MM.1S (cell line): ENCODE data around the gene PTPRR.

Experiments
- DNase-seq: peaks from one replicate; pipeline ENCODE4 v3.0.0-alpha.2; 2015
- H2AFZ ChIP-seq: fragments of 300-600 bp; sonication (generic); 2 replicates; pipeline ENCODE4 v1.6.0; 2016; ENCODE audit warnings: antibody characterized with exemption, low read length
- H3F3A ChIP-seq: fragments of 300-600 bp; sonication (generic); 2 replicates; pipeline ENCODE4 v1.6.1; 2016; ENCODE audit warnings: mild to moderate bottlenecking, antibody characterized with exemption, low read length, moderate library complexity, mixed read lengths; ENCODE audit not compliant: insufficient read depth
- H3K27ac ChIP-seq: fragments of 300-600 bp; sonication (generic); 2 replicates; pipeline ENCODE4 v1.5.1; 2016; ENCODE audit warnings: mild to moderate bottlenecking, low read length
- H3K27me3 ChIP-seq: fragments of 300-600 bp; sonication (generic); replicated peaks from 2 replicates; pipeline ENCODE4 v1.6.0; 2016; ENCODE audit warnings: low read length; ENCODE audit not compliant: insufficient read depth
- H3K36me3 ChIP-seq: fragments of 300-600 bp; sonication (generic); replicated peaks from 2 replicates; pipeline ENCODE4 v1.6.1; 2016; ENCODE audit warnings: mild to moderate bottlenecking, low read length, mixed read lengths; ENCODE audit not compliant: insufficient read depth
- H3K4me1 ChIP-seq: fragments of 300-600 bp; sonication (generic); 2 replicates; pipeline ENCODE4 v1.6.1; 2016; ENCODE audit warnings: low read length, mixed read lengths
- H3K4me2 ChIP-seq: fragments of 300-600 bp; sonication (generic); 2 replicates; pipeline ENCODE4 v1.6.0; 2016; ENCODE audit warnings: low read depth, low read length
- H3K4me3 ChIP-seq: fragments of 300-600 bp; sonication (generic); 2 replicates; pipeline ENCODE4 v1.5.1; 2016; ENCODE audit warnings: low read length, mixed read lengths
- H3K79me2 ChIP-seq: fragments of 300-600 bp; sonication (generic); 2 replicates; pipeline ENCODE4 v1.6.1; 2016; ENCODE audit warnings: mixed run types, low read length, mixed read lengths
- H3K9ac ChIP-seq: fragments of 300-600 bp; sonication (generic); 2 replicates; pipeline ENCODE4 v1.6.1; 2016; ENCODE audit warnings: low read length, mixed read lengths
- H3K9me2 ChIP-seq: fragments of 300-600 bp; sonication (generic); replicated peaks from 2 replicates; pipeline ENCODE4 v1.6.1; 2016; ENCODE audit warnings: mild to moderate bottlenecking, low read length, mixed read lengths; ENCODE audit not compliant: insufficient read depth
- H3K9me3 ChIP-seq: fragments of 300-600 bp; sonication (generic); replicated peaks from 2 replicates; pipeline ENCODE4 v1.6.1; 2016; ENCODE audit warnings: mild to moderate bottlenecking, low read length, mixed read lengths; ENCODE audit not compliant: insufficient read depth
- H4K20me1 ChIP-seq: fragments of 300-600 bp; sonication (generic); 2 replicates; pipeline ENCODE4 v1.6.1; 2016; ENCODE audit warnings: mild to moderate bottlenecking, low read length, moderate library complexity, mixed read lengths; ENCODE audit not compliant: insufficient read depth
- EZH2 ChIP-seq: fragments of 300-600 bp; sonication (generic); optimal IDR thresholded peaks from 2 replicates; pipeline ENCODE3; 2017; ENCODE audit warnings: low read depth, mild to moderate bottlenecking, antibody characterized with exemption, low read length, mixed read lengths
- EZH2phosphoT487 ChIP-seq: fragments of 300-600 bp; sonication (generic); IDR thresholded peaks from 2 replicates; pipeline ENCODE4 v1.6.1; 2018; ENCODE audit warnings: antibody characterized with exemption, low read length
- TF ChIP-seq, protein P1 (sequence below): fragments of 300-600 bp; sonication (generic); IDR thresholded peaks from 2 replicates; pipeline ENCODE4 v1.5.1; 2016; ENCODE audit warnings: antibody characterized with exemption, low read length, mixed read lengths

Gene PTPRR

DNA sequence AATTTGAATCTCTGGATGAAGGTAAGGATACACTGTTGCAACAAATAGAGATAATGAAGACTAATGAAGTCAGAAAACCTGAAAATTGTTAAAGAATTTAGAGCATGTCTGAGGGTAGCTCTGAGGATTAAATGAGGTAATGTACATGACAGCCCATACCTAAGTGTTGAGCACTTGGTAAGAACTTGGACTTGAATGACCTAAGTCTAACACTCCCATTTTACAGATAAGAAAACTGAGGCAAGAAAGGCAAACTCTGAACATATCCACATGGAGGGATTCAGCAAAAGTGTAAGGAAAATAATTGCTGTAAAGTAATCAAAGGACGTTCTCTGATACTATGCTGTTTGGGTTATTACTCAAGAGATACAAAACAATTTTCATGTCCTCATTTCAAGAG lies 312.4 kb downstream of the PTPRR start:
- Histone ChIP-seq H3K27me3 (no peaks in the 10 kb centered on the region), H3K79me2 (no peaks in the 10 kb centered on the region), H3K9ac (no peak overlapping the region), H4K20me1 (no peaks in the 10 kb centered on the region), H3K27ac (no peak overlapping the region), H3K4me2 (no peak overlapping the region), H3K4me1 (no peaks in the 10 kb centered on the region), H3K9me2 (no peaks in the 10 kb centered on the region), H3K36me3 (no peaks in the 10 kb centered on the region), H3K4me3 (no peak overlapping the region), H3F3A (no peaks in the 10 kb centered on the region), H2AFZ (no peak overlapping the region), H3K9me3 (no peaks in the 10 kb centered on the region)
- DNase-seq: no peak
- TF ChIP-seq EZH2phosphoT487 (no peak), EZH2 (no peak)
- TF ChIP-seq, protein P1, sequence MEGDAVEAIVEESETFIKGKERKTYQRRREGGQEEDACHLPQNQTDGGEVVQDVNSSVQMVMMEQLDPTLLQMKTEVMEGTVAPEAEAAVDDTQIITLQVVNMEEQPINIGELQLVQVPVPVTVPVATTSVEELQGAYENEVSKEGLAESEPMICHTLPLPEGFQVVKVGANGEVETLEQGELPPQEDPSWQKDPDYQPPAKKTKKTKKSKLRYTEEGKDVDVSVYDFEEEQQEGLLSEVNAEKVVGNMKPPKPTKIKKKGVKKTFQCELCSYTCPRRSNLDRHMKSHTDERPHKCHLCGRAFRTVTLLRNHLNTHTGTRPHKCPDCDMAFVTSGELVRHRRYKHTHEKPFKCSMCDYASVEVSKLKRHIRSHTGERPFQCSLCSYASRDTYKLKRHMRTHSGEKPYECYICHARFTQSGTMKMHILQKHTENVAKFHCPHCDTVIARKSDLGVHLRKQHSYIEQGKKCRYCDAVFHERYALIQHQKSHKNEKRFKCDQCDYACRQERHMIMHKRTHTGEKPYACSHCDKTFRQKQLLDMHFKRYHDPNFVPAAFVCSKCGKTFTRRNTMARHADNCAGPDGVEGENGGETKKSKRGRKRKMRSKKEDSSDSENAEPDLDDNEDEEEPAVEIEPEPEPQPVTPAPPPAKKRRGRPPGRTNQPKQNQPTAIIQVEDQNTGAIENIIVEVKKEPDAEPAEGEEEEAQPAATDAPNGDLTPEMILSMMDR: no peak

DNA sequence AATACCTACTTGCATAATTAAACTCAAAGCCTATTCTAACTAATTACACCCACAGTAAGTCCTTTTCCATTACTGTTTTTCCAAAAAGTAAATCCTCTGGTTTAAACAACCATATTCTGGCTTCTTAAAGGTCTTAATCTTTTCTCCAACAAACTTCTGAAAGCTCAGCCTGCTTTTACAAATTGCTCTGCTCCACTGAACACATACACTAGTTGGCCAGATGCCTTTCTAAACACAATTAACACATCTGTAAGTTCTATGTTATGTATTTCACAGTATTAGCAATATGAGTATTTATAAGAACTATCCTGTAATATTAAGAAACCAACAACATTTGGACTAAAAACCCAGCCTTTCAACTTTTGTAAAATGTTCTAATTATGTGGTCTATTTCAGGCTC lies 313.4 kb downstream of the PTPRR start:
- Histone ChIP-seq H3K4me2 (no peak overlapping the region), H3K27me3 (no peaks in the 10 kb centered on the region), H3K9me3 (no peaks in the 10 kb centered on the region), H4K20me1 (no peaks in the 10 kb centered on the region), H3K9me2 (no peaks in the 10 kb centered on the region), H3K36me3 (no peaks in the 10 kb centered on the region), H3K27ac (no peak overlapping the region), H2AFZ (no peak overlapping the region), H3K4me3 (no peak overlapping the region), H3F3A (no peaks in the 10 kb centered on the region), H3K79me2 (no peaks in the 10 kb centered on the region), H3K4me1 (no peaks in the 10 kb centered on the region), H3K9ac (no peak overlapping the region)
- TF ChIP-seq EZH2: no peak
- TF ChIP-seq, protein P1: no peak
- no peak for TF ChIP-seq EZH2phosphoT487
- DNase-seq: no peak

DNA sequence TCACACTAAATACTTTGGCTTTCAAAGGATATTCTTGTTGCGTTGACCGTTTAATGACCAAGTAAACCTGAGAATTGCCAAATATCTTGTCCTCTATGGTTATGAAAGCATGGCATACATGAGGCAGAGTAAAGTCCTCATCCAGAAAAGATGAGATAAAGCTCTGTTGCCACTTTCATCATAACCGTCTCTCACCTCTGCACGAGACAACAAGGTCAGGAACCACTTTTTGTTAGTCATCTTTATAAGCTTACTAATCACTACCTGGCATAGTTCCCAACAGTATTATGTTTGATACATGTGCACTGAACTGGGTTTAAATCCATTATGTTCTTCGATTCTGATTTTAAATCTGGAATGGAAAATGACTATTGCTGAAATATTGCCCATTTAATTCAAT lies 314.6 kb downstream of the PTPRR start:
- H3K36me3 ChIP-seq: no peaks in the 10 kb centered on the region
- DNase-seq: no peak
- no peak overlapping the region for H3K27ac ChIP-seq
- no peaks in the 10 kb centered on the region for H3K79me2 ChIP-seq
- no peaks in the 10 kb centered on the region for H4K20me1 ChIP-seq
- H3K4me3 ChIP-seq: no peak overlapping the region
- H3K4me1 ChIP-seq: no peaks in the 10 kb centered on the region
- H2AFZ ChIP-seq: no peak overlapping the region
- no peaks in the 10 kb centered on the region for H3K9me3 ChIP-seq
- no peaks in the 10 kb centered on the region for H3F3A ChIP-seq
- no peaks in the 10 kb centered on the region for H3K9me2 ChIP-seq
- no peak overlapping the region for H3K4me2 ChIP-seq
- TF ChIP-seq EZH2: no peak
- TF ChIP-seq EZH2phosphoT487: no peak
- TF ChIP-seq, protein P1: no peak
- no peaks in the 10 kb centered on the region for H3K27me3 ChIP-seq
- H3K9ac ChIP-seq: no peak overlapping the region

DNA sequence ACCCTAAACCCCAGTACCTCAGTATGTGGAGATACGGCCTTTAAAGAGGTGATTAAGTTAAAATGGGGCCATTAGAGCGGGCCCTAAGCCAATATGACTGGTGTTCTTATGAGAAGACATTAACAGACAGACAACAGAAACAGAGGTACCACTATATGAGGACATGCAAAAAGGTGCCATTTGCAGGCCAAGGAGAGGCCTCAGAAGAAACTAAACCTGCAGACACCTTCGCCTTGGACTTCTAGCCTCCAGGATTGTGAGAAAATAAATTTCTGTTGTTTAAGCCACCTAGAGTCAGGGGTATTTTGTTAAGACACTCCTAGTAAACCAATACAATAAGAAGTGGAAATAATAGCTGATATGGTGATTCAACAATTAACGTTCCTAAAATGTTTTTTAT lies 315.9 kb downstream of the PTPRR start:
- H3K27ac ChIP-seq: no peak overlapping the region

More for the DNA sequence above, 315.9 kb downstream of the PTPRR start:
- DNase-seq: no peak
- H3K4me1 ChIP-seq: no peaks in the 10 kb centered on the region
- no peak overlapping the region for H3K4me2 ChIP-seq
- H3F3A ChIP-seq: no peaks in the 10 kb centered on the region
- H4K20me1 ChIP-seq: no peaks in the 10 kb centered on the region
- no peak overlapping the region for H3K4me3 ChIP-seq
- H3K9me3 ChIP-seq: no peaks in the 10 kb centered on the region
- H3K79me2 ChIP-seq: no peaks in the 10 kb centered on the region
- H3K9me2 ChIP-seq: no peaks in the 10 kb centered on the region
- H3K9ac ChIP-seq: no peak overlapping the region
- no peak overlapping the region for H2AFZ ChIP-seq
- no peaks in the 10 kb centered on the region for H3K27me3 ChIP-seq
- TF ChIP-seq, protein P1: no peak
- TF ChIP-seq EZH2phosphoT487 (no peak), EZH2 (no peak)
- no peaks in the 10 kb centered on the region for H3K36me3 ChIP-seq
